GM19240 (cell line): ENCODE data around the gene TNRC6B.
A peak's percentile ranks its signal among the peaks of the same experiment; 100 is the strongest.
"Not testable (repeated sequence)": the region's sequence is repeated elsewhere in the genome, so short reads cannot be mapped to it uniquely, and the experiment has no call there.

Experiments used
- DNase-seq: peaks from one replicate; pipeline ENCODE4 v3.0.0; 2011; ENCODE audit warnings: low spot score; ENCODE audit not compliant: insufficient read length

Gene TNRC6B

DNA sequence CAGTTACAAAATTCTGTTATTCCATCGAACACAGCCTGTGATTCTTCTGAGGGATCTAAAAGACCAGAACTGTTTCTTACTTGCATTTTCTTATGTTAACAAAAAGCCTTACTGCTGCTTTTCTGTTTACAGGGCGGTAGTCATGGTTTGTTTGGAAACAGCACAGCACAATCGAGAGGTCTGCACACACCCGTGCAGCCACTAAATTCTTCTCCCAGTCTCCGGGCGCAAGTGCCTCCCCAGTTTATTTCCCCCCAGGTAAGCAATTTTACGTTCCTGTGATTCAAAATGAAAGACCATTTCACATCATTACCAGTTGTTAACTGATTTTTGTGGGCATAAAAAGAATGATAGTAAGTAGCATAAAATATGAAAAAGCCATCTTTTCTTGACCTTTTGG, 107.8 kb downstream of the TNRC6B start:
- no peak for DNase-seq

DNA sequence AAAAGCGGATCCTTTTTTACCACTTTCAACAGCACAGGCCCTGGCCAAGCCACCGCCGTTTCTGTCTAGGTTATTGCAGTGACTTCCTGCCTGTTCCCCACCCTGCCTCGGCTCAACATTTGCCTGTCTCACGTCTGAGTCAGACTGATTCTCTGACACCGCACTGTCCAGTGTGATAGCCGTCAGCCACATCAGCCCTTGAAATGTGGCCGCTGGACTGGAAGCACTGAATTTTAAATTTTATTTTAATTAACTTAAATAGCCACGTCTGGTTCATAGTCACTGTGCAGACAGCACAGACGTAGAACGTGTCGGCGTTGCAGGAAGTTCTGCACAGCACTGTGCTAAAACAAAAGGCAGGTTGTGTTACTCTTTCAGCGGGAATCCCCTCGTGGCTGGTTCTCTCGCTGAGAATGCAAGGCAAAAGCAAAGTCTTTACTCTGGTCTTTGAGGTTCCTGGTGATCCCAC, 112.3 kb downstream of the TNRC6B start:
- DNase-seq, result peak; percentile 13

DNA sequence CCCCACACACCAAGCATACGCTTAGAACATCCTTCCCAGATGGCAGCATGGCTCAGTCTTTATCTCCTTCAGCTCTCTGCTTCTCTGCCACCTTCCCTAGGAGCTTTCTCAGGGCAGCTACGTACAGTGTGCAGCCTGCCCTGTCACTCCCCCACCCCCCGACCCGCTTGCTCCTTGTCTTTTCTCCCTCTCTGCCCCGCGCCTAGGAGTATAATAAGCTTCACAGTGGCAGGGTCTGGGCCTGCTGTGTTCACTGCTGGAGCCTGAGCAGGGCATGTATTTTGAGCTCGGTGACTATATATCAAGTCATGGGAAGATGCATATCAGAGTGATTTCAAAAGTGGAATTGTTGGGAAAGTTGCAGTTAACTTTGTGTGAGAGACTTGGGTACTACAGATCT, 112.8 kb downstream of the TNRC6B start:
- no peak for DNase-seq

DNA sequence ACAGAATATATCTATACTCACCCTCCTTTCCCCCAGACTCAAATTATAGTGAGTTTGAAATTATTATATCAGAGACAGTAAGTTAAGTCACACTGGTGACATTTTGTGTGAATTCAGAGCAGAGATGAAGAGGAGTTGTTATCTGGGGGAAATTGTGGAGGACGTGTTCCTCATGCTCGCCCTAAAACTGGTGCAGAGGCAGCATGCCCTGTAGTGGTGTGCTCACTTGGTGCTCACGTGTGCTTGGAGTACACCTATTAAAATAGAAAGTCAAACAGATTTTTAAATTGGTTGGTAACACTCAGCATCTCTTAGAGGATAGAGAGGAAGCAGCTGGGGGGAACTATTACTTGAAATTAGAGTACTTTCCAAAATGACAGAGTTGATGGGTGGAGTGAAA, 117.0 kb downstream of the TNRC6B start:
- DNase-seq, result no peak

DNA sequence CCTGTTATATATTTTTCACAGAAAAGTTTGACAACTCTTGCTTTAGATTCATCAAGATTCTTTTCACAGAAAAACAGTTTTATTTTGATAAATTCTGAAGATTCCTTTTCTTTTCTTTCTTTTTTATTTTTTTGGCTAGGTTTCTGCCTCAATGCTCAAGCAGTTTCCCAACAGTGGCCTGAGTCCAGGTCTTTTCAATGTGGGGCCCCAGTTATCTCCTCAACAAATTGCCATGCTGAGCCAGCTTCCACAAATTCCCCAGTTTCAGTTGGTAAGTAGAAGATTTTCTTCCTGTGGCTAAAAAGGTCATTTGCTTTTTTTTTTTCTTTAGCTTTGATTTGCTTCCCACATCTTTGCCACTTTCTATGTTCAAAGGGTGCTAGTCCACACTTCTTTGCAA, 122.6 kb downstream of the TNRC6B start:
- no peak for DNase-seq

DNA sequence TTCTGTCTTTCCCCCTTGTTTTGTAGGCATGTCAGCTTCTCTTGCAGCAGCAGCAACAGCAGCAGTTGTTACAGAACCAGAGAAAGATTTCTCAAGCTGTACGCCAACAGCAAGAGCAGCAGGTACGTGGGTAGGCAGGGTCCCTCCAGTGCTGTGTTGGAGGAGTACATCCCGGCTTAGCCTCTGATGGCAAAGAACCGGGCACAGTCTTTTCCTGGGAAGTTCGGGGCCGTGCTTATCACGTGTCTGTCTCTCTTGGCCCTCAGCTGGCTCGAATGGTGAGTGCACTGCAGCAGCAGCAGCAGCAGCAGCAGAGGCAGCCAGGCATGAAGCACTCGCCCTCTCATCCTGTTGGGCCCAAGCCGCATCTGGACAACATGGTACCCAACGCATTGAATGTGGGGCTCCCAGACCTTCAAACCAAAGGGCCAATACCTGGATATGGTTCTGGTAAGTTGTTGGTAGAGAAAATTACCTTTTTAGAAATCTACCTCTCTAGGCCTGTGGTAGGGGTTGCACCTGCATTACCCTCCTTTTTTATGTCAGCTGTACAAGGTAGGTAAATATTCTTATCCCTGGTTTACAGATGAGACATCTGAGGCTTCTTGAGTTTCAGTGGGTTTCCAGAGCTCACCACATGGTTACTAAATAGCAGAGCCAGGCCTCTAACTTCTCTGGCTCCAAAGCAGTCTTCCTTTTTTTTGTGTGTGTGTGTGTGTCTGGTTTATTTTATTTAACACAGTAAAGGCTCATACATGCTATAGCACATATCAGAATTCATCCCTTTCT, 123.4 kb downstream of the TNRC6B start:
- peak; percentile 44 for DNase-seq

DNA sequence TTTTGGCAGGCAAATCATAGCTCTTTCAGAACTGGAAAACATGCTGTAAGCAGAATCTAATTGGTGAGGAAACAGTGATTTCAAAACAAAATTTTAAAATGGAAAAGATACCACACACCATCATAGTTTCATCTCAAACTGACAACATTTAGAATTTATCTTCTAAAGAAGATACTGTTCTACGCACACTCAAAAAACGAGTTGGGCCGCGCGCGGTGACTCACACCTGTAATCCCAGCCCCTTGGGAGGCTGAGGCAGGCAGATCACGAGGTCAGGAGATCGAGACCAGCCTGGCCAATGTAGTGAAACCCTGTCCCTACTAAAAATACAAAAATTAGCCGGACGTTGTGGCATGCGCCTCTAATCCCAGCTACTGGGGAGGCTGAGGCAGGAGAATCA, 124.4 kb downstream of the TNRC6B start:
- DNase-seq, result no peak

DNA sequence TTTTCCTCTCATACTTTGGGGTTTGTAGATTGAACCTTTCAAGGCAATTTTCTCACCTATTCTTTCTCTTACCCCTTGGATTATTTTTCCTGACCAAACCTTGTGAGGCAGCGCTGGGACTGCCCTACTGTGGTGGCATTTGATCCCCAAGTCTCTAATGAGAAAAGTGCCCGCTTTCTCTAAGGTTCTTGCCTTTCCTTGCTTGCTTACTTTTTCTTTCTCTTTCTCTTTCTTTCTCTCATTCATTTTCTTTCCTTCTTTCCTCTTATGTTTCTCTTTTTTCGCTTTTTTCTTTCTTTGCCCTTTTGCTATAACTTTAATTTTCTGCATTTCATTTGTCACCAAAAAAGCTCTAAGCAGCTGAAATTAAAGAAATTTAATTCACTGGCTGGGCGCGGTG, 127.9 kb downstream of the TNRC6B start:
- no peak for DNase-seq

DNA sequence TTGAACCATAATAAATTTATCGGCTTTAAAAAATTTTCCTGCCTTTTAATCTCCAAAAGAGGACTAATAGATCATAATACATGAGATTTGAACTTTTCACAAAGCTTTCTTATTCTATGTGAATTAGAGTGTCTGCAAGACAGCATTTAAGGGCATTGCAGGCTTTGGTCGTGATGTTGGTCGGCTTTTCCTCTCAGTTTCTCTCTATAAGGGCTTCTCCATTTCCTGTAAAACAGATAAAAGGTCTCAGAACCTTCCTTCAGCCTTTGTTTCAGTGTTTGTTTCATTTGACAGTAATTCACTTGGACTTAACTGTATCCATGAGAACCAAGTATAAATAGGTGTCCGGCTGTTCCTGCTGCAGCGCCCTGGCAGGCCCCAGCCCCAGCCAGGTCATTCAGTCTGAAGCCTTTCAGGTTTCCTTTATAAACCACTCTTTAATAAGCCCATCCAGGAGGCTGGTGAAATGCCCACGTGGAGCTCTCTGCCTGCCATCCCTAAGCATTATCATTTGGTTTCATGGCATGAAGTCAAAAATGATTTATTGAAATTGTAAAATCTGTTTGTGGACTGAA, 131.4 kb downstream of the TNRC6B start:
- no peak for DNase-seq

DNA sequence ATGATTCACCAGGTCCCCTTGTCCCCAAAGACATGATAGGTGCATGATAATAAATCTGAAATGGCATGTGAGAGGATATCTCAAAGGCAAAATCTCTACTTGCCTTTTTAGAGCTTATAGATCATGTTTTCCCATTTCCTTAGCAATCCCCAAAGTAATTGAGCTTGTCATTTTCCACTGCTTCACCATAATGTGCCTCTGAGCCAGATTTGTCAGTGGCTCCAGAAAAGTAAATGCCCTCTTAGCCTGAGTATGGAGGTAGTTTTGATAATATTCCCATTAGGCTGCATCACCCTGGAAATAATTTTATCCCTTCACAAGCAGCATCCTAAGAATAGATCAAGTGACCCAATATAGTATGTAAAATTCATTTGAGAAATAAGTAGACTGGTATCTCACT, 131.9 kb downstream of the TNRC6B start:
- no peak for DNase-seq

DNA sequence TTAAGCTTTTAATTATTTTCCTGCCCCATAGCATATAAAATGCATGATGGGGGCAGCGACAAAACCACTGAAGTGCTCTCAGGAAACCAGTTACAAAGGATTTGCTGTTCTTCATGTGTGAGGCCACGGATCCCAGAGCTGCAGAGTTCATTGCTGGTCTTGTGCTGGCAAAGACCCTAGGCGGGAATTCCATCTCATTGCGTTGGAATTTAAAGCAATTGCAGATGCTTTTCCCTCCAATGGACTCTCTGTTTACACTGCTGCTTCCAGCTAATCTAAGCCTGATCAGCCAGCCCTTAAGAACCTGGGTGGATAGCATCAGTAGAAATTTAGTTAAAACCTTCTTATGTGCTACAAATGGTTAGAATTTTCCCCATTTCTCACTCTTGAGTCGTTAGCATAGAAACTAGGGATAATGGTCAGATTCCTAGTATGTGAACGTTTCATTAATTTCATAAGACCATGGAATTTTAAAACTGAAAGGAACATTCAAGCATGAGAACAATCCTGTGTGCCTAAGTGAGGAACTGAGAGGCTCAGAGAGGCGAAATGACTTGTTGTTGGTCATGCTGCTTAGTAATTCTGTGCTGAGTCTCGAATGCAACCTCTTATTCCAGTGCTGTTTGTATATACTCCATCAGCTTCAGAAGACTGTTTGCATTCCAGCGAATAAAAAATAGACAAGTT, 132.5 kb downstream of the TNRC6B start:
- no peak for DNase-seq

DNA sequence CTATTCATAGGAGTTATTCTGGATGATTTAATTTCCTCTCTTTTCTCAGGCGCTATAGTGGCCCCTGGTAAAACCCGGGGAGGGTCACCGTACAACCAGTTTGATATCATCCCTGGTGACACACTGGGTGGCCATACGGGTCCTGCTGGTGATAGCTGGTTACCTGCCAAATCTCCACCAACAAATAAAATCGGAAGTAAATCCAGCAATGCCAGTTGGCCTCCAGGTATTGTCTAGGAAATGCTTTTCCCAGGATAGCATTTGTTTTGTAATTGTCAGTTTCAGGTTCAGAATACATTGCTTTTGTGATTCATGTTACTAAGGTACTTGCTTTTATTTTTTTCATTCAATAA, 133.0 kb downstream of the TNRC6B start:
- DNase-seq, result no peak

DNA sequence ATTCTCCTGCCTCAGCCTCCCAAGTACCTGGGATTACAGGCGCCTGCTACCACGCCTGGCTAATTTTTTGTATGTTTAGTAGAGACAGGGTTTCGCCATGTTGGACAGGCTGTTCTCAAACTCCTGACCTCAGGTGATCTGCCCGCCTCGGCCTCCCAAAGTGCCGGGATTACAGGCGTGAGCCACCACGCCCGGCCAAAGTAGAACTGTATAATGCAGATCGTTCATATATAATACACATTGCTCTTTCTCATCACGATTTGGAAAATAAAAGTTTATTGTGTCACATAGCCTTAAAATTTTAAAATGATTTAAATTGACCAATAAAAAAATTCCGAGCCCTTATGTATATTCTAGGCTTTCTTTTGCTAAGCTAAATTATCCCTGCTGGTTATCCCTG, 133.9 kb downstream of the TNRC6B start:
- DNase-seq, result not testable (repeated sequence)

DNA sequence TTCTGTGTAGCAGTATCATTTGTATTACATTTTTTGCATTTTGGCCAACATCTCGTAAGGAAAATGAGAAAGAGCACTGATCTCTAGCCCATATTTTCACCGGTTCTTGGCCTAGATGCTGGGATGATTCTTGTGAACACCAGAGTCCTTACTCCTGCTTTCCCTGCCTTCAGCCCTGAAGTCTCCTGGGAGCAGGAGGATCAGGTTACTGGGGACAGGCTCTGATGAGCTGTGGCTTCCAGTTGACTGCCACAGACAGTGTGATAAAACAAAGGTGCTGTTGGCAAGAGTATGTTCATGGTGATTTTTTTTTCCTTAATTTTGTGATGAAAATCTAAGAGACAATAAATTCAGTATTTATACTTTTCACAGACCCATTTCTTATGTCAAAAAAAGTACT, 134.3 kb downstream of the TNRC6B start:
- DNase-seq, result no peak

DNA sequence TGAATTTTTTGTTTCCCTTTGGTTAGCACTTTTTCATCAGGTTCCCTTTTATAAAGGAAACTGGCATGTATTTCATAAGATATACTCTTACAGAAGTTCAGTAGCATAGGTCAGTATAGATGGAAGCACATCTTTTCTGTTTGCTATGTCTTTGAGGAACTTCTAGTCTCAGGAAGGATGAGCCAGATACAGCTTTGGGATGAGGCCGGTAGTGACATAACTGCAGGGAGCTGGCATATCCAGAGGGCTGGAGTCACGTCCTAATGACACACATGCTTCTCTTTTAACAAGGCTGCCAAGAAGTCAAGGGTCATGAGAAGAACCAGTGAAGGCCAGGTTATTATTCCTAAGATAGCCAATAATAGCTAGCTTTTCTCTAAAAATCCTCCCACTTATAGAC, 135.3 kb downstream of the TNRC6B start:
- DNase-seq, result no peak

DNA sequence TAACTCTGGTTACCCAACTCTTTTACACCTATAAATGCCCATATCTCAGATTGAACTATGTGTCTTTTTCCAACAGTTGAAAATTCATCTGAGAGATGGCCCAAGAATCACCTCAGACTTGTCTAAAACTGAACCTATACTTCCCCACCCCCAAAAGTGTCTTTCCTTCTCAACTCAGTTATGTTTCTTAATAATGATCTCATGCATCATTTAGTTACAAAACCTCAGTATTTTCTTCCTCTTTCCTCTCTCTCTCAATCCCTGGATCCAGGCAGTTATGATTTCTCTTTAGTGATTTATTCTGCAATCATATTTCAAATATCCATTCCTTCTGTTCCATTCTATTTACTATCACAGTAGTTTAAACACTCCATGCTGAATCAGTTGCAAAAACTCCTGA, 136.3 kb downstream of the TNRC6B start:
- DNase-seq, result no peak

DNA sequence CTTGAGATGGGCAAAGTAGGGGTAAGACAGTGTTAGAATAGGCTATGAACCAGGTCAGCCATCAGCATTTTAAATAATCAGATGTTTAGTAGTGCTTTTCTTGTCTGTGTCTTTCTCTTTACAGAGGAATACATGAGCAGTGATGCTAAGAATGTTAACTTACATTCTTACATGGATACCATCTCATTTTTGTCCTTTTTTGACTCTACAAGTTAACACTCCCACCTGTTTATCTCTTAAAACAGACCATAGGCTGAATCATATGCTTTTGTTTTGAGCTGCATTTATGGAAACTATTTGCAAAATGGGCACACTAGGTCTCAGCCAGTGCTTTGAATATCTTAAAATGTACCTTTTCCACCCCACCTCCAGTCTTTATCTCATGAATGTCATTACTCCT, 143.0 kb downstream of the TNRC6B start:
- DNase-seq, result no peak

DNA sequence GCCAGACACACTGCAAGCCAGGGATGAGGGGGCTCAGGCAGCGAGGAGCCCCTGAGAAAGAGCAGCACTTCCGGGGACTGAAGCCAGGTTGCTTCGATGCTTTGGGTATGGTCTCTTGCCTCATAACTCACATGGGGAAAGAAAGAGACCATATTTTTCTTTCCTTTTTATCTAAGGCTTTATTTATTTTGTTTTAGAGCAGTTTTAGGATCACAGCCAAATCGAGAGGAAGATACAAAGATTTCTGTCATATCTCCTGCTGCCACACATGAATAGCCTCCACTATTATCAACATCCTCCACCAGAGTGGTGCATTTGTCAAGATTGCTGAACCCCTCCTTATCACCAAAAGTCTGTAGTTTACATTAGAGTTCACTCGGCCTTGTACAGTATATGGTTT, 144.3 kb downstream of the TNRC6B start:
- no peak for DNase-seq

DNA sequence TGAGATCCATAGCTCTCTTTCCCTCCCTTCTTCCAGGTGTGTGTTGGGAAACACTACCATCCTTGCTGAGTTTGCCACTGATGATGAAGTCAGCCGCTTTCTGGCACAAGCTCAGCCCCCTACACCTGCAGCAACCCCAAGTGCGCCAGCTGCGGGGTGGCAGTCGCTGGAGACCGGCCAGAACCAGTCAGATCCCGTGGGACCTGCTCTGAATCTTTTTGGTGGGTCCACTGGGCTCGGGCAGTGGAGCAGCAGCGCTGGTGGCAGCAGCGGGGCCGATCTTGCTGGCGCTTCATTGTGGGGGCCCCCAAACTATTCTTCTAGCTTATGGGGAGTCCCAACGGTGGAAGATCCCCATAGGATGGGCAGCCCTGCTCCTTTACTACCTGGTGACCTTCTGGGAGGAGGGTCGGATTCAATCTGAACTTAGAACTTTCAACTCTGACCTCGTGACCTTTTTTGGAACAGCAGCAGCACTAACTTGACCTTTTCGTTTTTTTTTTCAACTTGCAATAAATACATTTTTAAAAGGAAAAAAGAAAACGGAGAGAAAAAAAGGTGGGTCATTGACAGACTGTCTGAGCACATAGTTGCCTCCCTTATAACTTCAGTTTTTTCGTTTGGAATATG, 145.2 kb downstream of the TNRC6B start:
- DNase-seq, result no peak

DNA sequence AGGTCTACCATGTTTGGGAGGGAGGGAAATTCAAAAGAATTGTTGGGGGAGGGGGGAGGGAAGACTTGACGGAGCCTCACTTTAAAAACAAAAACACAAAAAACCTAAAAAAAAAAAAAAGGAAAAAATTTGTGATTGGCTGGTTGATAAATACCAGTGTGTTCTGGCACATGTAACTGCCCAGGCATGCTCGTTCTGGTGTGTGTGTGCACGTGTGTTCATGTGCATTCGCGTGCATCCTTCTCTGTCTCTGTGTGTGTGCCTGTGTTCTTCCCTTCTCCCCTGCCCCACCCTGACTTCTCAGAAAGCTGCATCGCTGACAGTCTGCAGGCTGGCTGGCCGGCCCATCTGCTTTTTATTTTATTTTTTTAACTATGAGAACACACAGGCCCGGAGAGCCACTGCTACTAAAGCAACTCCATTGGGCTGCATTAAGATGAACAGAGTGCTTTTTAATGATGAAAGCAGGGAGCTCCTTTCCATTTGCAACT, 146.0 kb downstream of the TNRC6B start:
- no peak for DNase-seq

DNA sequence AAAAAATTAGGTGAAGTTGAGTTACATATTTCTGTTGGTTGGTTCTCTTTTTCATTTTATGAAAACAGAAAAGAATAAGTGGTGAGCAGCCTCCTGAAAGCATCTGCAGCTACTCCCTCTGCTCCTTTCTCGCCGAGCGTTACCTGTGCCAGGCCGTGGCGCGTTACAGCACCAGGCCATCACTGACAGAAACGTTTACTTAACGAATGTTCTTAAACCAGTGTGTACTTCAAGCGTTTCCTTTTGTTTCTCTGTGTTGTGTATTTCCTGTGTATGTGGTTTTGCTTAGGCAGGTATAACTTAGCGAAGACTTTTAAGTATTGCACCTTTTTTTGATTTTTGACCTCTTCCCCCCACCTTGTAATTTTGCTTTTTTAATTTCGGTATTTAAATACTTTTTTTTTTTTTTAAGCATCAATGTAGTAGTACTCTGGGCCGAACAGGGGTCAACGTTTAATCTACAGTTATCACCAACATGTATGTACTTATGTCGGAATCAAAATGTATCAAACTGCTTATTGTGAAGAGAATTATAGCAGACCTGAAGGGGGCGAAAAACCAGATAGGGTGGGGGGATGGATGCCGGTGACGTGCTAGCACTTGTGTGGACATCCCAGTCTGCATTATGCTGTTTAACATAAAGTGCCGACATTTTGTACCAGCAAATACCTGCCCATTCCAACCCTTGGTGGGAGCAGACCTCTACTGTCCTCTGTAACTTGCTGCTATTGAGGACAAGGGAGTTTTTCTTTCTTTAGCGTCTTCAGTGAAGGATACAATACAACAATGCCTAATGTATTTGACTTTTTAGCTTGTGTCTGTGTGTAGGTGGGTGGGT, 147.0 kb downstream of the TNRC6B start:
- no peak for DNase-seq
